Common myeloid progenitor, CD34-positive (primary cell): ENCODE results near the gene PTCSC3. TPM values are rescaled to one million over a fixed set of nuclear protein-coding genes. Genes with fewer than 3 reads are reported as not detected.

ENCODE experiments used
- CTCF ChIA-PET: fragments of 350-600 bp; sonication (Branson Sonifier 250); formaldehyde crosslinking; loops from one replicate; lab custom pipeline; 2021; ENCODE audit warnings: antibody characterized with exemption; lab: Charles Lee
- POLR2A ChIA-PET: fragments of 350-600 bp; sonication (Branson Sonifier 250); formaldehyde crosslinking; loops from one replicate; lab custom pipeline; 2021; ENCODE audit warnings: antibody characterized with exemption; lab: Charles Lee
- DNase-seq, 3 donors: peaks; one replicate each; pipeline versions ENCODE4 v3.0.0 to v3.0.0-alpha.2; 2013
- H3K27ac ChIP-seq, 2 experiments: 1 replicate in 1 of 2; 2 replicates in 1 of 2; pipeline ENCODE4 v1.7.0; 2013; ENCODE audit warnings: inconsistent platforms in 2 of 2, low read length in 2 of 2, mild to moderate bottlenecking in 2 of 2, low read depth in 1 of 2, moderate library complexity in 1 of 2; ENCODE audit not compliant: severe bottlenecking in 2 of 2, insufficient read depth in 1 of 2, poor library complexity in 1 of 2
- H3K27me3 ChIP-seq, 5 experiments: replicated peaks in 2 of 5; 1 replicate in 3 of 5; 2 replicates in 2 of 5; pipeline versions ENCODE4 v1.6.1 to v1.7.0; 2013; ENCODE audit warnings: low read length in 4 of 5, mild to moderate bottlenecking in 2 of 5, moderate library complexity in 2 of 5, inconsistent platforms in 1 of 5; ENCODE audit not compliant: insufficient read depth in 5 of 5, control insufficient read depth in 4 of 5
- H3K36me3 ChIP-seq, 4 experiments: 1 replicate in 2 of 4; 2 replicates in 2 of 4; pipeline versions ENCODE4 v1.6.1 to v1.7.0; 2013; ENCODE audit warnings: low read length in 3 of 4, control low read depth in 1 of 4, mild to moderate bottlenecking in 1 of 4; ENCODE audit not compliant: control insufficient read depth in 4 of 4, insufficient read depth in 4 of 4
- H3K4me1 ChIP-seq, 4 experiments: 1 replicate in 3 of 4; 2 replicates in 1 of 4; pipeline versions ENCODE4 v1.6.1 to v1.7.1; 2013; ENCODE audit warnings: low read length in 3 of 4, mild to moderate bottlenecking in 3 of 4, control low read depth in 1 of 4, inconsistent platforms in 1 of 4, moderate library complexity in 1 of 4; ENCODE audit not compliant: control insufficient read depth in 4 of 4, insufficient read depth in 4 of 4; ENCODE audit errors: control extremely low read depth in 1 of 4
- H3K4me3 ChIP-seq, 7 experiments: 1 replicate in 4 of 7; 2 replicates in 3 of 7; pipeline versions ENCODE4 v1.5.1 to v1.7.0; 2013; ENCODE audit warnings: mild to moderate bottlenecking in 7 of 7, low read length in 6 of 7, moderate library complexity in 6 of 7, inconsistent platforms in 2 of 7, low read depth in 2 of 7, control low read depth in 1 of 7; ENCODE audit not compliant: insufficient read depth in 4 of 7, control insufficient read depth in 1 of 7; ENCODE audit errors: extremely low read depth in 1 of 7
- H3K9me3 ChIP-seq, 5 experiments: 1 replicate in 4 of 5; 2 replicates in 1 of 5; pipeline versions ENCODE4 v1.6.1 to v1.7.1; 2013; ENCODE audit warnings: low read length in 4 of 5, mild to moderate bottlenecking in 2 of 5, inconsistent platforms in 1 of 5, low read depth in 1 of 5, moderate library complexity in 1 of 5; ENCODE audit not compliant: control insufficient read depth in 4 of 5, insufficient read depth in 2 of 5; ENCODE audit errors: control extremely low read depth in 1 of 5
- whole genome bisulfite sequencing: methylation state at CpG from one replicate; pipeline ENCODE4 v1.1.5; 2013; ENCODE audit not compliant: insufficient coverage; 5-methylcytosine and 5-hydroxymethylcytosine counted together
- polyA plus RNA-seq: library from polyadenylated mRNA; unstranded; fragments of 120-200 nt; gene quantifications from one replicate; pipeline ENCODE4 v1.2.1, GENCODE V29; 2013

The PTCSC3 gene
- not detected for polyA plus RNA-seq

- 93% methylated on average over 3 of the region's 4 CpGs for WGBS
- POLR2A ChIA-PET, result no interaction called here
- Histone ChIP-seq H3K4me1 (no peaks in the 10 kb centered on the region), H3K4me3 (no peak within 1 kb of the TSS), H3K9me3 (no peaks in the 10 kb centered on the region), H3K36me3 (no peaks in the 10 kb centered on the region), H3K27me3 (peaks cover 0 to 5% (median 3%) of the 10 kb centered on the region in 5 experiments), H3K27ac (no peak within 1 kb of the TSS)
- CTCF ChIA-PET, result no interaction called here
- no peak for DNase-seq
Observed at GRCh38 chr14:36176524-36176923, at the start of gene PTCSC3. Gene PTCSC3 (minus strand): TSS chr14:36176722.

GRCh38 chr14:36226164-36226563 lies 49.6 kb upstream of the PTCSC3 start:
- POLR2A ChIA-PET, result no interaction called here
- H3K9me3 ChIP-seq, result no peaks in the 10 kb centered on the region
- H3K27me3 ChIP-seq, result peaks cover 0 to 18% (median 3%) of the 10 kb centered on the region in 5 experiments
- WGBS, result no CpG with 5 or more reads among the region's 1 CpG
- H3K4me3 ChIP-seq, result no peak overlapping the region
- DNase-seq, result no peak
- CTCF ChIA-PET, result no interaction called here
- no peaks in the 10 kb centered on the region for H3K4me1 ChIP-seq
- H3K36me3 ChIP-seq, result no peaks in the 10 kb centered on the region
- no peak overlapping the region for H3K27ac ChIP-seq

DNA sequence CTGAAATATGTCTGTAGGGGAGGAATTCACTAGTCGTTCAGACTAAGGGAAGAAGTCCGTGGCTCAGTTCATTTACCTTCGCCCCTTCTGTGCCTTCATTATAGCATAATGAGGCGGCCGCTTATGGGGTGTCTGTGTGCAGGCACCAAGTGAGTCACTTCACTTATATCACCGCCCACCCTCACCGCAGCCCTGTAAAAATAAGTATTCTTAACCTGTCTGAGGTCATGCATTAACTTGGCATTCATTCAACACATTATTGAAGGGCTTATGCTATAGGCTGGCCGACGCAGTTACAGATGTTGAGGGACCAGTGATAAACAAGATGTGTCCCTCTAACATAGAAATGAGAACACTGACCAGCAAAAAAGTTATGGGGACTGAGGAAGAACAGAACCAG lies 47.7 kb upstream of the PTCSC3 start:
- Histone ChIP-seq H3K27ac (no peak overlapping the region), H3K4me1 (no peaks in the 10 kb centered on the region), H3K27me3 (peaks cover 0 to 19% (median 3%) of the 10 kb centered on the region in 5 experiments), H3K4me3 (no peak overlapping the region), H3K36me3 (no peaks in the 10 kb centered on the region), H3K9me3 (no peaks in the 10 kb centered on the region)
- POLR2A ChIA-PET, result no interaction called here
- WGBS, result 88% methylated on average over 5 of the region's 9 CpGs
- no peak for DNase-seq
- CTCF ChIA-PET, result no interaction called here

DNA sequence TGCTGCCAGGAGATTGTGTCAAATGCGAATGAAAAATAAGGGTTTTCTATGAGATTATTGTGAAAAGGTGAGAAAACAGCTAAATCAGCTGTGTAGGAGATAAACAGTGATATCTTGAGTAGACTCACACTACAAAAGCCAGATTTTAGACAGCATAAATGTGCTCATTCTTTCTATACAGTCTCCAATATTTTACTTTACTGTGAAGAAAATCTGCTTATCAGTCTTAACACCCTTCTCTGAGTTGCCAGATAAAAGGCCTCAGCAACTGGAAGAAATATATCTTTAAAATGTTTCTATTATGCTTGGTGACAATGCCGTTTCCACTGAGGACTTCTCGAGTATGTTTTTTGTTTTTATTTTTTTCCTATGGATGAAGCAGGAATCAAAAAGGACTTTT lies 47.0 kb upstream of the PTCSC3 start:
- H3K36me3 ChIP-seq, result no peaks in the 10 kb centered on the region
- WGBS, result 87% methylated on average over 2 of the region's 3 CpGs
- no peaks in the 10 kb centered on the region for H3K9me3 ChIP-seq
- no peak overlapping the region for H3K4me3 ChIP-seq
- H3K4me1 ChIP-seq, result no peaks in the 10 kb centered on the region
- peaks cover 0 to 21% (median 4%) of the 10 kb centered on the region in 5 experiments for H3K27me3 ChIP-seq
- CTCF ChIA-PET, result no interaction called here
- DNase-seq, result no peak
- H3K27ac ChIP-seq, result no peak overlapping the region
- POLR2A ChIA-PET, result no interaction called here

- Histone ChIP-seq H3K27ac (no peak overlapping the region), H3K4me3 (no peak overlapping the region), H3K36me3 (no peaks in the 10 kb centered on the region), H3K9me3 (no peaks in the 10 kb centered on the region), H3K27me3 (peaks cover 0 to 23% (median 4%) of the 10 kb centered on the region in 5 experiments), H3K4me1 (no peaks in the 10 kb centered on the region)
- WGBS, result 43% methylated on average over 2 of the region's 5 CpGs
- DNase-seq, result no peak
- CTCF ChIA-PET, result no interaction called here
- POLR2A ChIA-PET, result no interaction called here
Observed at GRCh38 chr14:36222952-36223468, 46.5 kb upstream of the PTCSC3 start.

DNA sequence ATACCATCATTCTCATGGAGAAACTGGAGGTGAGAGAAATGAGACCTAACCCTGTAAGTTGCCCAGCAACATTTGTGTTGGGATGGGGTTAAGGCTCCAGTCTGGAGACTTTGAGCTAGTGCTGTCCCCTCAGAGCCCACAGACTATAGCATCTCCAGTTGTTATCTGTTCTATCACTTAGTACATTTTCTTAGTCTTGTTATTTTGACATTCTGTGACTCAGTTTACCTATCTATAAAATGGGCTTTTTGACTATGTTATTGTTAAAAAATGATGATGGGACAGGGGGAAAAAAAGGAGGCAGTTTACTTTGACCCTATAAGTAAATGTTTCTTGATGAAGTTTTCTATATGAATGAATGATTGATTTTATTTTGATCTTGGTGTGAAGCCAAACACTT lies 45.8 kb upstream of the PTCSC3 start:
- no peak overlapping the region for H3K27ac ChIP-seq
- ChIA-PET POLR2A (no interaction called here), CTCF (no interaction called here)
- peaks cover 0 to 30% (median 5%) of the 10 kb centered on the region in 5 experiments for H3K27me3 ChIP-seq
- H3K9me3 ChIP-seq, result no peaks in the 10 kb centered on the region
- no peaks in the 10 kb centered on the region for H3K36me3 ChIP-seq
- no peaks in the 10 kb centered on the region for H3K4me1 ChIP-seq
- H3K4me3 ChIP-seq, result no peak overlapping the region
- DNase-seq, result no peak

DNA sequence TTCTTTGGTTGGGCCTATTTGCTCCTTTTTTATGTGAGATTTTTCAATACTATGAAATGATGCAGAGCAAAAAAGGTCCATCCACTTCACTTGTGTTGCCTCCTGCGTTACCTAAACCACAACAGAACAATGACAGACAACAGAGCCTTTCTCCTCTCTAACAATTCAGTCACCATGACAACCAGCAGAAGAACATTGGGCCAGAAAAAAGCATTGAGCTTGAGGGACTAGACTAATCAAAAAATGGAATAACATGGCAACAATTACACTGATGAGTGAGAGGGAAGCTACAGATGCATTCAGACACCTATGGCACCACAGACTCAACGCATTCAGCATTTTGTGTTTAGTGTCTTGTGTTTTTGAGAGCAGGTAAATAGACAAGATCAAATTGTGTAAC lies 44.6 kb upstream of the PTCSC3 start:
- ChIA-PET POLR2A (interaction anchor here (0.6 kb wide), 1 partner anchor 29 kb away, joined by 4 read pairs; no protein-coding TSS in a partner anchor), CTCF (no interaction called here)
- 100% methylated on average over 1 of the region's 2 CpGs for WGBS
- Histone ChIP-seq H3K27me3 (peaks cover 2 to 41% (median 12%) of the 10 kb centered on the region in 5 experiments), H3K36me3 (no peaks in the 10 kb centered on the region), H3K4me1 (no peaks in the 10 kb centered on the region), H3K9me3 (no peaks in the 10 kb centered on the region), H3K4me3 (no peak overlapping the region), H3K27ac (no peak overlapping the region)
- no peak for DNase-seq
